K562 (cell line): ENCODE results near the gene M6PR. TPM values are rescaled to one million over a fixed set of nuclear protein-coding genes. Genes with fewer than 3 reads are reported as not detected.
"Not testable (repeated sequence)": the region's sequence is repeated elsewhere in the genome, so short reads cannot be mapped to it uniquely, and the experiment has no call there.

Experiments used
- ATAC-seq: fragments of 200-7000 bp; cut with Tn5 transposase; 3 replicates; pipeline ENCODE4 v1.9.1; 2020; ENCODE audit warnings: moderate library complexity
- BruUV-seq: library from RNA; stranded (reverse); fragments of 400-500 nt; replicated peaks from 2 replicates; lab custom pipeline; 2021; lab: Mats Ljungman, UMichigan
- CTCF ChIA-PET: fragments of 300-600 bp; formaldehyde crosslinking; extraction: SDS; loops from one replicate; lab custom pipeline; 2021; ENCODE audit warnings: low intra/inter-chr PET ratio; lab: Yijun Ruan, JAX
- POLR2A ChIA-PET: fragments of 300-600, 350-650 bp; sonication (Branson Sonifier 250); formaldehyde crosslinking; extraction: SDS; loops from one replicate; lab custom pipeline; 2021; ENCODE audit warnings: antibody characterized with exemption, inconsistent platforms; lab: Yijun Ruan, JAX
- DNase-seq, 4 experiments: peaks; one replicate each; pipeline versions ENCODE4 v3.0.0 to v3.0.0-alpha.2; 2011 to 2018; ENCODE audit warnings: low spot score in 3 of 4, mixed read lengths in 3 of 4; ENCODE audit errors: extremely low read depth in 1 of 4
- FAIRE-seq: peaks from 2 replicates; lab custom pipeline; 2011; peaks lifted over from hg19 to GRCh38; lab: Jason Lieb, UNC
- H2AFZ ChIP-seq: 2 replicates; pipeline ENCODE4 v1.6.0; 2011; ENCODE audit warnings: low read depth, low read length, control low read depth, inconsistent platforms
- H3K27ac ChIP-seq: fragments of 200-600 bp; 3 replicates; pipeline ENCODE4 v1.8.0; 2011; ENCODE audit warnings: low read depth, mild to moderate bottlenecking, control low read depth, inconsistent platforms, low read length, moderate library complexity, mixed read lengths; ENCODE audit errors: extremely low read depth
- H3K27me3 ChIP-seq, 2 experiments: fragments of 300-600 bp in 1 of 2; 2 replicates in 1 of 2; 3 replicates in 1 of 2; pipeline versions ENCODE4 v1.6.0 to v1.8.0; 2011; ENCODE audit warnings: inconsistent platforms in 2 of 2, low read length in 2 of 2, mild to moderate bottlenecking in 1 of 2, mixed read lengths in 1 of 2, moderate library complexity in 1 of 2; ENCODE audit not compliant: control insufficient read depth in 2 of 2, insufficient read depth in 2 of 2
- H3K36me3 ChIP-seq: fragments of 300-600 bp; 3 replicates; pipeline ENCODE4 v1.8.0; 2011; ENCODE audit warnings: mild to moderate bottlenecking, low read length, inconsistent platforms; ENCODE audit not compliant: control insufficient read depth, insufficient read depth
- H3K4me1 ChIP-seq, 2 experiments: fragments of 200-600 bp in 1 of 2; replicated peaks in 1 of 2; 2 replicates in 1 of 2; 3 replicates in 1 of 2; pipeline versions ENCODE4 v1.5.1 to v1.8.0; 2011; ENCODE audit warnings: inconsistent platforms in 2 of 2, low read length in 2 of 2, mild to moderate bottlenecking in 1 of 2, mixed read lengths in 1 of 2, moderate library complexity in 1 of 2; ENCODE audit not compliant: control insufficient read depth in 2 of 2, insufficient read depth in 2 of 2
- H3K4me2 ChIP-seq: 2 replicates; pipeline ENCODE4 v1.6.1; 2011; ENCODE audit warnings: low read length, control low read depth, inconsistent platforms, mixed read lengths; ENCODE audit not compliant: insufficient read depth
- H3K4me3 ChIP-seq: fragments of 200-600 bp; sonication (generic), shearing (Covaris generic); 2 replicates; pipeline ENCODE4 v1.5.1; 2016; ENCODE audit warnings: control low read depth, inconsistent platforms
- H3K79me2 ChIP-seq: fragments of 200-600 bp; 3 replicates; pipeline ENCODE4 v1.8.0; 2011; ENCODE audit warnings: low read length, inconsistent platforms; ENCODE audit not compliant: control insufficient read depth, insufficient read depth
- H3K9ac ChIP-seq, 2 experiments: 2 replicates each; pipeline versions ENCODE4 v1.6.0 to v1.6.1; 2011; ENCODE audit warnings: low read depth in 2 of 2, low read length in 2 of 2, control low read depth in 1 of 2, inconsistent platforms in 1 of 2, mild to moderate bottlenecking in 1 of 2, mixed read lengths in 1 of 2; ENCODE audit not compliant: insufficient read depth in 1 of 2
- H3K9me1 ChIP-seq: one replicate; pipeline ENCODE4 v1.6.0; 2011; ENCODE audit warnings: inconsistent platforms, mild to moderate bottlenecking, low read length, moderate library complexity; ENCODE audit not compliant: control insufficient read depth, insufficient read depth
- H3K9me3 ChIP-seq: replicated peaks from 2 replicates; pipeline ENCODE4 v1.5.1; 2011; ENCODE audit warnings: low read depth, low read length, inconsistent platforms; ENCODE audit not compliant: control insufficient read depth, insufficient read depth
- H4K20me1 ChIP-seq: replicated peaks from 2 replicates; pipeline ENCODE4 v1.6.1; 2011; ENCODE audit warnings: low read length, inconsistent platforms, mixed read lengths; ENCODE audit not compliant: control insufficient read depth, insufficient read depth
- AFF1 ChIP-seq, 2 experiments: fragments of 450-650 bp; IDR thresholded peaks; 2 replicates each; pipeline ENCODE4 v1.6.1; 2018; ENCODE audit warnings: mild to moderate bottlenecking in 2 of 2, low read depth in 1 of 2; ENCODE audit not compliant: partially characterized antibody in 2 of 2
- CBFA2T3 ChIP-seq: fragments of 450-650 bp; IDR thresholded peaks from 2 replicates; pipeline ENCODE4 v1.6.1; 2017
- MCM3 ChIP-seq: fragments of 450-650 bp; IDR thresholded peaks from 2 replicates; pipeline ENCODE4 v1.6.1; 2016
- WGBS: fragments of 100-300 bp; shearing (Covaris generic); methylation state at CpG from one replicate; pipeline ENCODE4 v1.1.6; 2016; ENCODE audit warnings: low coverage, mixed read lengths; ENCODE audit not compliant: insufficient coverage; ENCODE audit errors: missing lambda C conversion rate; 5-methylcytosine and 5-hydroxymethylcytosine counted together
- in situ Hi-C: fragments of 300-500 bp; cut with MboI; formaldehyde crosslinking; loops from 4 replicates; pipeline ENCODE4 v1.15.0; 2018; ENCODE audit warnings: inconsistent platforms, mixed read lengths
- intact Hi-C: fragments of 100-400 bp; cut with micrococcal nuclease; formaldehyde crosslinking; loops from 2 replicates; pipeline ENCODE4 v1.14.2; 2022
- polyA plus RNA-seq, 8 experiments: library from polyadenylated mRNA; depleted of rRNA in 4 of 8; stranded (reverse) in 5 of 8; unstranded in 3 of 8; fragments of >200 nt; fragmentation: Nextera tagmentation in 2 of 8; fragmentation: Illumina TruSeq in 1 of 8; extraction: Ambion mirVana in 2 of 8; extraction: Trizol in 1 of 8; gene quantifications; 2 replicates each; pipeline versions ENCODE4 v1.2.1 to v1.2.3, GENCODE V29; 2011 to 2014; ENCODE audit warnings: inconsistent platforms in 1 of 8, missing spikeins in 1 of 8
- total RNA-seq, 7 experiments: library from RNA; depleted of rRNA in 6 of 7; stranded (reverse); fragments of >200 nt in 6 of 7; fragmentation: Illumina TruSeq in 2 of 7; extraction: Trizol in 2 of 7; gene quantifications; 2 replicates each; pipeline versions ENCODE4 v1.2.1 to v1.2.3, GENCODE V29; 2011 to 2021; ENCODE audit warnings: low replicate concordance in 1 of 7

Gene M6PR
- total and polyA plus RNA-seq, 9 of the 15 experiments (the other 6 are each of a cell fraction or from before 2014, with no cell fraction given): 78.6 to 159 (median 112) TPM

GRCh38 chr12:8919643-8920042, 29.8 kb downstream of the M6PR start:
- TF ChIP-seq CBFA2T3: 0 out of 2 replicates have a peak, but pooled peaks have one; percentile 5
- H3K9me3 ChIP-seq, H3K9me1 ChIP-seq, H3K4me3 ChIP-seq, FAIRE-seq, intact Hi-C loops, H3K9ac ChIP-seq, H3K4me2 ChIP-seq, DNase-seq, CTCF ChIA-PET, H3K27me3 ChIP-seq, H3K79me2 ChIP-seq, ATAC-seq, H2AFZ ChIP-seq, H3K36me3 ChIP-seq, in situ Hi-C loops, H4K20me1 ChIP-seq, H3K27ac ChIP-seq, BruUV-seq: not testable (repeated sequence)
- POLR2A ChIA-PET: interaction anchor here (1.5 kb wide), 1 partner anchor 30 kb away, joined by 3 read pairs; the partner anchor contains the start of gene M6PR
- H3K4me1 ChIP-seq: peaks cover 6 to 17% of the 10 kb centered on the region in 2 experiments; a peak in 4 of 5 replicates
- 60% methylated on average over 2 of the region's 4 CpGs for WGBS

GRCh38 chr12:8917751-8918150, 31.7 kb downstream of the M6PR start:
- no peak for FAIRE-seq
- POLR2A ChIA-PET: interaction anchor here (0.6 to 1.0 kb wide), 2 partner anchors 32 to 348 kb away, joined by 3 read pairs; partner anchors contain the start of gene M6PR
- CTCF ChIA-PET: no interaction called here
- H3K9me1 ChIP-seq: no peaks in the 10 kb centered on the region
- no peak for DNase-seq
- intact Hi-C loops: no loop called here
- H3K36me3 ChIP-seq: no peaks in the 10 kb centered on the region
- in situ Hi-C loops: no loop called here
- H3K27me3 ChIP-seq: no peaks in the 10 kb centered on the region
- H3K4me2 ChIP-seq: no peak overlapping the region
- H4K20me1 ChIP-seq: no peaks in the 10 kb centered on the region
- no peak for ATAC-seq
- no peak overlapping the region for H3K27ac ChIP-seq
- 30% methylated on average over 1 of the region's 1 CpG for WGBS
- no TSS peak for BruUV-seq
- H3K9ac ChIP-seq: no peak overlapping the region
- peaks cover 6 to 23% of the 10 kb centered on the region in 2 experiments; a peak in 4 of 5 replicates for H3K4me1 ChIP-seq
- no peaks in the 10 kb centered on the region for H3K9me3 ChIP-seq
- no peak overlapping the region for H3K4me3 ChIP-seq
- H2AFZ ChIP-seq: no peak overlapping the region
- H3K79me2 ChIP-seq: peaks cover 7% of the 10 kb centered on the region; the same call in 2 of the 3 replicates
- TF ChIP-seq MCM3 (no peak), AFF1 (IDR thresholded peaks at IDR 0.05; ENCODE audit: low read depth in 1 of 2, partially characterized antibody in 2 of 2) (no peak)
